Measurements from ENCODE around the gene DBI.

DNA sequence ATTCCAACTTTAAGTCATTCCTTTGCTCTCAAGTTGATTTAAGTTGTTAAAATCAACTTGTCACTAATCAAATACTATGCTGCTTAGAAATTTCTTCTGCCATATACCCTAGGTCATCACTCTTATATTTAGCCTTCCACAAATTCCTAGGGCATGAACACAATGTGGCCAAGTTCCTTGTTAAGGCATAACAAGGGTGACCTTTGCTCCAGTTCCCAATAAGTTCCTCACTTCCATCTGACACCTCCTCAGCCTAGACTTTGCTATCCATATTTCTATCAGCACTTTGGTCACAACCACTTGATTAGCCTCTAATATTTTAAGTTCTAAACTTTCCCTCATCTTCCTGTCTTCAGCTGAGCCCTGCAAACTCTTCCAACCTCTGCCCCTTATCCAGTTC lies 55.0 kb downstream of the DBI start:
- no peak for TF ChIP-seq POLR2A (IDR thresholded peaks at IDR 0.05)
- TF ChIP-seq, protein P1, sequence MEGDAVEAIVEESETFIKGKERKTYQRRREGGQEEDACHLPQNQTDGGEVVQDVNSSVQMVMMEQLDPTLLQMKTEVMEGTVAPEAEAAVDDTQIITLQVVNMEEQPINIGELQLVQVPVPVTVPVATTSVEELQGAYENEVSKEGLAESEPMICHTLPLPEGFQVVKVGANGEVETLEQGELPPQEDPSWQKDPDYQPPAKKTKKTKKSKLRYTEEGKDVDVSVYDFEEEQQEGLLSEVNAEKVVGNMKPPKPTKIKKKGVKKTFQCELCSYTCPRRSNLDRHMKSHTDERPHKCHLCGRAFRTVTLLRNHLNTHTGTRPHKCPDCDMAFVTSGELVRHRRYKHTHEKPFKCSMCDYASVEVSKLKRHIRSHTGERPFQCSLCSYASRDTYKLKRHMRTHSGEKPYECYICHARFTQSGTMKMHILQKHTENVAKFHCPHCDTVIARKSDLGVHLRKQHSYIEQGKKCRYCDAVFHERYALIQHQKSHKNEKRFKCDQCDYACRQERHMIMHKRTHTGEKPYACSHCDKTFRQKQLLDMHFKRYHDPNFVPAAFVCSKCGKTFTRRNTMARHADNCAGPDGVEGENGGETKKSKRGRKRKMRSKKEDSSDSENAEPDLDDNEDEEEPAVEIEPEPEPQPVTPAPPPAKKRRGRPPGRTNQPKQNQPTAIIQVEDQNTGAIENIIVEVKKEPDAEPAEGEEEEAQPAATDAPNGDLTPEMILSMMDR (IDR thresholded peaks at IDR 0.05): no peak
- TF ChIP-seq POLR2AphosphoS5 (IDR thresholded peaks at IDR 0.05): no peak

Data from prostate gland (tissue), 2 donors.